Stimulated activated naive B cell treated with anti-CD40 and anti-IgM and Interleukin-4, amounts not matched to agents 10 μg/mL and 1 μg/mL and 100 μg/mL, for 72 hours (primary cell): ENCODE results near the gene CCL24.
"Not testable (repeated sequence)": the region's sequence is repeated elsewhere in the genome, so short reads cannot be mapped to it uniquely, and the experiment has no call there.

Source experiments
- ATAC-seq, 2 donors: fragments of 150-1000 bp; cut with Tn5 transposase; replicated peaks; 2 replicates each; pipeline ENCODE4 v1.10.0; 2021; ENCODE audit warnings: moderate library complexity in 1 of 2
- DNase-seq: peaks from one replicate; pipeline ENCODE4 v3.0.0; 2021
- H3K27ac Mint-ChIP-seq: one replicate; pipeline ENCODE4 v1.8.0; 2022; ENCODE audit warnings: mild to moderate bottlenecking, mixed read lengths
- H3K27me3 Mint-ChIP-seq, 2 donors: one replicate each; pipeline ENCODE4 v1.8.0; 2022; ENCODE audit warnings: mixed read lengths in 2 of 2
- H3K36me3 Mint-ChIP-seq, 2 donors: one replicate each; pipeline ENCODE4 v1.8.0; 2022; ENCODE audit warnings: mixed read lengths in 2 of 2, mild to moderate bottlenecking in 1 of 2
- H3K4me1 Mint-ChIP-seq, 2 donors: one replicate each; pipeline ENCODE4 v1.8.0; 2022; ENCODE audit warnings: mixed read lengths in 2 of 2, mild to moderate bottlenecking in 1 of 2
- H3K4me3 Mint-ChIP-seq, 2 donors: one replicate each; pipeline ENCODE4 v1.8.0; 2022; ENCODE audit warnings: mild to moderate bottlenecking in 2 of 2, mixed read lengths in 2 of 2, moderate library complexity in 1 of 2
- H3K9me3 Mint-ChIP-seq, 2 donors: one replicate each; pipeline ENCODE4 v1.8.0; 2022; ENCODE audit warnings: mixed read lengths in 2 of 2, mild to moderate bottlenecking in 1 of 2

The CCL24 gene

GRCh38 chr7:75836798-75837197, 23.2 kb upstream of the CCL24 start:
- Mint-ChIP-seq H3K9me3 (no peaks in the 10 kb centered on the region), H3K27ac (no peak overlapping the region), H3K27me3 (peaks cover 3 to 17% of the 10 kb centered on the region in 2 donors), H3K36me3 (no peaks in the 10 kb centered on the region), H3K4me1 (no peaks in the 10 kb centered on the region), H3K4me3 (no peak overlapping the region)
- no peak for ATAC-seq
- no peak for DNase-seq

GRCh38 chr7:75835688-75836285, 22.2 kb upstream of the CCL24 start:
- no peaks in the 10 kb centered on the region for H3K9me3 Mint-ChIP-seq
- H3K36me3 Mint-ChIP-seq, result no peaks in the 10 kb centered on the region
- no peak overlapping the region for H3K27ac Mint-ChIP-seq
- peaks cover 3 to 23% of the 10 kb centered on the region in 2 donors for H3K27me3 Mint-ChIP-seq
- no peaks in the 10 kb centered on the region for H3K4me1 Mint-ChIP-seq
- no peak overlapping the region for H3K4me3 Mint-ChIP-seq
- ATAC-seq (no peak), DNase-seq (no peak)

GRCh38 chr7:75833662-75834061, 20.1 kb upstream of the CCL24 start:
- H3K27ac Mint-ChIP-seq, H3K36me3 Mint-ChIP-seq, H3K9me3 Mint-ChIP-seq, DNase-seq, H3K4me1 Mint-ChIP-seq, ATAC-seq, H3K4me3 Mint-ChIP-seq: not testable (repeated sequence)
- peaks cover 7 to 25% of the 10 kb centered on the region in 2 donors for H3K27me3 Mint-ChIP-seq

- Mint-ChIP-seq H3K27me3 (peaks cover 8 to 20% of the 10 kb centered on the region in 2 donors), H3K36me3 (no peaks in the 10 kb centered on the region), H3K27ac (peak overlapping the region; percentile 3), H3K4me1 (peaks cover 0 to 7% of the 10 kb centered on the region in 2 donors), H3K9me3 (no peaks in the 10 kb centered on the region), H3K4me3 (no peak overlapping the region)
- DNase-seq (no peak), ATAC-seq (no peak)
These were observed 17.4 kb upstream of the CCL24 start for GRCh38 chr7:75830978-75831377.

- peaks cover 8 to 20% of the 10 kb centered on the region in 2 donors for H3K27me3 Mint-ChIP-seq
- H3K9me3 Mint-ChIP-seq, ATAC-seq, H3K4me3 Mint-ChIP-seq, H3K4me1 Mint-ChIP-seq, H3K27ac Mint-ChIP-seq, H3K36me3 Mint-ChIP-seq, DNase-seq: not testable (repeated sequence)
These were observed 16.1 kb upstream of the CCL24 start for GRCh38 chr7:75829656-75830055.

- Mint-ChIP-seq H3K27ac (no peak overlapping the region), H3K4me3 (no peak overlapping the region), H3K27me3 (peaks cover 11 to 28% of the 10 kb centered on the region in 2 donors), H3K9me3 (peaks cover 0 to 5% of the 10 kb centered on the region in 2 donors), H3K4me1 (no peaks in the 10 kb centered on the region), H3K36me3 (no peaks in the 10 kb centered on the region)
- ATAC-seq (no peak), DNase-seq (no peak)
These were observed 9.7 kb upstream of the CCL24 start for GRCh38 chr7:75823198-75823910.

- no peak for DNase-seq
- no peaks in the 10 kb centered on the region for H3K36me3 Mint-ChIP-seq
- peaks cover 11 to 26% of the 10 kb centered on the region in 2 donors for H3K27me3 Mint-ChIP-seq
- H3K9me3 Mint-ChIP-seq, result peaks cover 0 to 5% of the 10 kb centered on the region in 2 donors
- H3K27ac Mint-ChIP-seq, result no peak overlapping the region
- no peak overlapping the region for H3K4me3 Mint-ChIP-seq
- no peaks in the 10 kb centered on the region for H3K4me1 Mint-ChIP-seq
- ATAC-seq, result no peak
These were observed 7.1 kb upstream of the CCL24 start for GRCh38 chr7:75820688-75821087.

- Mint-ChIP-seq H3K4me3 (no peak overlapping the region), H3K27me3 (peaks cover 11 to 26% of the 10 kb centered on the region in 2 donors), H3K27ac (no peak overlapping the region), H3K9me3 (peaks cover 0 to 5% of the 10 kb centered on the region in 2 donors), H3K4me1 (no peaks in the 10 kb centered on the region), H3K36me3 (no peaks in the 10 kb centered on the region)
- DNase-seq (no peak), ATAC-seq (no peak)
These were observed 6.1 kb upstream of the CCL24 start for GRCh38 chr7:75819711-75820110.

- ATAC-seq, result no peak
- peaks cover 0 to 5% of the 10 kb centered on the region in 2 donors for H3K9me3 Mint-ChIP-seq
- no peaks in the 10 kb centered on the region for H3K36me3 Mint-ChIP-seq
- peaks cover 11 to 26% of the 10 kb centered on the region in 2 donors for H3K27me3 Mint-ChIP-seq
- no peak overlapping the region for H3K4me3 Mint-ChIP-seq
- no peaks in the 10 kb centered on the region for H3K4me1 Mint-ChIP-seq
- DNase-seq, result no peak
- H3K27ac Mint-ChIP-seq, result no peak overlapping the region
These were observed 4.9 kb upstream of the CCL24 start for GRCh38 chr7:75818472-75818871.

- no peak for ATAC-seq
- no peaks in the 10 kb centered on the region for H3K4me1 Mint-ChIP-seq
- H3K27me3 Mint-ChIP-seq, result peaks cover 11 to 21% of the 10 kb centered on the region in 2 donors
- peaks cover 0 to 5% of the 10 kb centered on the region in 2 donors for H3K9me3 Mint-ChIP-seq
- no peak overlapping the region for H3K27ac Mint-ChIP-seq
- H3K36me3 Mint-ChIP-seq, result no peaks in the 10 kb centered on the region
- H3K4me3 Mint-ChIP-seq, result no peak overlapping the region
- no peak for DNase-seq
These were observed 3.5 kb upstream of the CCL24 start for GRCh38 chr7:75817116-75817515.

- DNase-seq (no peak), ATAC-seq (no peak)
- H3K4me3 Mint-ChIP-seq, result no peak overlapping the region
- no peak overlapping the region for H3K27ac Mint-ChIP-seq
- no peaks in the 10 kb centered on the region for H3K4me1 Mint-ChIP-seq
- H3K36me3 Mint-ChIP-seq, result no peaks in the 10 kb centered on the region
- peaks cover under 1 to 11% of the 10 kb centered on the region in 2 donors for H3K27me3 Mint-ChIP-seq
- peaks cover 0 to under 1% of the 10 kb centered on the region in 2 donors for H3K9me3 Mint-ChIP-seq
These were observed 1.9 kb upstream of the CCL24 start for GRCh38 chr7:75815418-75816064.

GRCh38 chr7:75814407-75814947, 871 bp upstream of the CCL24 start:
- DNase-seq, result no peak
- Mint-ChIP-seq H3K27ac (no peak overlapping the region), H3K27me3 (peaks cover 0 to 4% of the 10 kb centered on the region in 2 donors), H3K4me3 (no peak overlapping the region), H3K4me1 (no peaks in the 10 kb centered on the region), H3K36me3 (no peaks in the 10 kb centered on the region), H3K9me3 (no peaks in the 10 kb centered on the region)
- ATAC-seq, result no peak

- DNase-seq, result no peak
- H3K36me3 Mint-ChIP-seq, result no peaks in the 10 kb centered on the region
- H3K9me3 Mint-ChIP-seq, result peaks cover 0 to under 1% of the 10 kb centered on the region in 2 donors
- H3K4me3 Mint-ChIP-seq, result no peak overlapping the region
- no peak overlapping the region for H3K27ac Mint-ChIP-seq
- no peak for ATAC-seq
- H3K4me1 Mint-ChIP-seq, result no peaks in the 10 kb centered on the region
- peaks cover 0 to 3% of the 10 kb centered on the region in 2 donors for H3K27me3 Mint-ChIP-seq
These were observed 522 bp downstream of the CCL24 start for GRCh38 chr7:75813084-75813483.

- ATAC-seq, result no peak
- DNase-seq, result no peak
- H3K27ac Mint-ChIP-seq, result no peak overlapping the region
These were observed 1.5 kb downstream of the CCL24 start for GRCh38 chr7:75811894-75812678.

More at GRCh38 chr7:75811894-75812678, 1.5 kb downstream of the CCL24 start:
- Mint-ChIP-seq H3K36me3 (no peaks in the 10 kb centered on the region), H3K4me3 (no peak overlapping the region), H3K4me1 (no peaks in the 10 kb centered on the region), H3K9me3 (peaks cover under 1 to 7% of the 10 kb centered on the region in 2 donors), H3K27me3 (peaks cover 0 to 4% of the 10 kb centered on the region in 2 donors)
